ENCODE measurements around the gene NRAS.

DNA sequence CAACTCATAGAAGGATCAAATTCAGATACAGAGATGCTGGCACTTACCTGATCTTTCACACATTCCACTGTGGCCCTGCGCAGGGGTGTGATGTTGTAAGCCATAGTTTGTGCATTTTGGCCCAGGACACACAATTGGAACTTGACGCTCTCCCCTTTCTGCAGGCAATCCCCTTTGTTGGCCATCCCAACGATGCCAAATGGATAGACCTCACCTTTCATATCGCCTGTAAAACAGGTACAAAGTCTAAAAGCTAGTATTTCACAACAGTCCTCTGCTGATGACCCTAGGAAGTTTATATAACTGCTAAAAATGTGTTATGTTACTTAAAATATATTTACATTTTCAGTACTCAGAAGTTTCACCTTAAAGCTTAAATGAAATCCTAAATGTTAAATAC lies 3.9 kb upstream of the NRAS start:
- TF ChIP-seq EZH2phosphoT487 (IDR thresholded peaks at IDR 0.05; ENCODE audit: low read depth, severe bottlenecking, unreplicated experiment) (no peak), EZH2 (IDR thresholded peaks at IDR 0.05; ENCODE audit: borderline replicate concordance) (no peak)
- TF ChIP-seq, protein P1, sequence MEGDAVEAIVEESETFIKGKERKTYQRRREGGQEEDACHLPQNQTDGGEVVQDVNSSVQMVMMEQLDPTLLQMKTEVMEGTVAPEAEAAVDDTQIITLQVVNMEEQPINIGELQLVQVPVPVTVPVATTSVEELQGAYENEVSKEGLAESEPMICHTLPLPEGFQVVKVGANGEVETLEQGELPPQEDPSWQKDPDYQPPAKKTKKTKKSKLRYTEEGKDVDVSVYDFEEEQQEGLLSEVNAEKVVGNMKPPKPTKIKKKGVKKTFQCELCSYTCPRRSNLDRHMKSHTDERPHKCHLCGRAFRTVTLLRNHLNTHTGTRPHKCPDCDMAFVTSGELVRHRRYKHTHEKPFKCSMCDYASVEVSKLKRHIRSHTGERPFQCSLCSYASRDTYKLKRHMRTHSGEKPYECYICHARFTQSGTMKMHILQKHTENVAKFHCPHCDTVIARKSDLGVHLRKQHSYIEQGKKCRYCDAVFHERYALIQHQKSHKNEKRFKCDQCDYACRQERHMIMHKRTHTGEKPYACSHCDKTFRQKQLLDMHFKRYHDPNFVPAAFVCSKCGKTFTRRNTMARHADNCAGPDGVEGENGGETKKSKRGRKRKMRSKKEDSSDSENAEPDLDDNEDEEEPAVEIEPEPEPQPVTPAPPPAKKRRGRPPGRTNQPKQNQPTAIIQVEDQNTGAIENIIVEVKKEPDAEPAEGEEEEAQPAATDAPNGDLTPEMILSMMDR (IDR thresholded peaks at IDR 0.05; ENCODE audit: poor library complexity), result no peak
